GM19035 (cell line): ENCODE results near the gene CLK4.

Experiments used
- ATAC-seq: cut with Tn5 transposase; IDR thresholded peaks from one replicate; pipeline ENCODE4 v1.9.1; 2021; ENCODE audit not compliant: unreplicated experiment

Gene CLK4

DNA sequence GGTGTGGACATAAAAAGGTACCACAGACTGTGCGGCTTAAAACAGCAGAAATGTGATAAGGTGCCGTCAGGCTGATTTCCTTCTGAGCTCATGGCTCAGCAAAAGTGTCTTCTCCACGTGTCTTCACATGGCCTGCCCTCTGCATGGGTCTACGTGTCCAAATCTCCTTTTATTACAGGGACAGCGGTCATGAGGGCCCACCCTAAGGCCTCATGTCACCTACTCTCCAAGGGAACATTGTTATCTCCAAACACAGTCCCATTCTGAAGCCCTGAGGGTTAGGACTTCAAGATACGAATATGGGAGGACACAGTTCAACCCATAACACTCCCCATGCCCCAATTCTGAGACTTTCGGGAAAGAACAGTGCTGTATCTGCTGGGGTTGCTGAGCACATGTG lies 71.8 kb downstream of the CLK4 start:
- ATAC-seq, result no peak

DNA sequence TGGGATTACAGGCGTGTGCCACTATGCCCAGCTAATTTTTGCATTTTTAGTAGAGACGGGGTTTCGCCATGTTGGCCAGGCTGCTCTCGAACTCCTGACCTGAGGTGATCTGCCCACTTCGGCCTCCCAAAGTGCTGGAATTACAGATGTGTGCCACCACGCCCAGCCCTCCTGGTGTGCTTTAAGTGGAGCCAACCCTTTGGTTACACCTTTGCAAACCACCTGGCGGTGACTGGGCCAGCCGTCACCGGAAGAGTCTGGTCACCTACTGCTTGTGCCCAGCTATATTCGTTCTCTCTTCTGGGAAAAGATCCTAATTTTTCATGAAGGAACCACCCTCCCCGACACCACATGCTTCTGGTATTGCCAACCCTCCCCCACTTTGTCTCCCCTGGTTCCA lies 72.5 kb downstream of the CLK4 start:
- no peak for ATAC-seq

DNA sequence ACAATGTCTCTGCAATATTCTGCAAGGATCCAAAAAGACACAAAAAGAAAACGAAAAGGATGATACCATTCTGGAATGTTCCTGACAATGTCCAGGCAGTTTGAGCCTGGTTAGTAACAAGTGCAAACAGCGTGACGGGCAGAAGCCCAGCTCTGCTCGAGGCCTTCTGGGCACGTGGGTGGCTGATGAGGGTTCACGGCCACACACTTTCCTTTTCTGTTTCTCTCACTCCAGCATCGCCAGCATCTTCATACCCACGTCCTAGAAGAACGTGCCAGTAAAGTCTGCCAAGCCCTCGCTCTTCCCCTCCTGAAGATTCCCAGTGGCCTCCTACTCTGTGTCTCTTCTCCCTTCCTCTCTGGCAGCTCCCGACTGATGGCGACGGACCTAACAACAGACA lies 73.3 kb downstream of the CLK4 start:
- no peak for ATAC-seq
